ENCODE measurements around the gene ZSCAN31. TPM values are rescaled to one million over a fixed set of nuclear protein-coding genes. Genes with fewer than 3 reads are reported as not detected.
"Not testable (repeated sequence)": the region's sequence is repeated elsewhere in the genome, so short reads cannot be mapped to it uniquely, and the experiment has no call there.

Gene ZSCAN31
- total RNA-seq, 2 donors from 2014 or later = 0.70 to 1.7 TPM

- DNase-seq (ENCODE audit: low spot score in 2 of 2) (no peak), ATAC-seq (peak in 1 of 2 donors; percentile 66)
- Mint-ChIP-seq H3K36me3 (peaks cover 2 to 20% of the 10 kb centered on the region in 2 donors), H3K9me3 (peaks cover 0 to 25% of the 10 kb centered on the region in 2 donors), H3K27ac (no peak overlapping the region)
Observed at GRCh38 chr6:28336284-28337120, 554 bp upstream of the ZSCAN31 start.

- no peak for DNase-seq (ENCODE audit: low spot score in 2 of 2)
- no peak for ATAC-seq
- peaks cover 0 to 6% of the 10 kb centered on the region in 2 donors for H3K36me3 Mint-ChIP-seq
- peaks cover 0 to 20% of the 10 kb centered on the region in 2 donors for H3K9me3 Mint-ChIP-seq
- no peak overlapping the region for H3K27ac Mint-ChIP-seq
Observed at GRCh38 chr6:28335040-28335563, 846 bp downstream of the ZSCAN31 start.

GRCh38 chr6:28334286-28335039, 1.5 kb downstream of the ZSCAN31 start:
- DNase-seq (ENCODE audit: low spot score in 2 of 2) (no peak), ATAC-seq (no peak)
- peaks cover 0 to under 1% of the 10 kb centered on the region in 2 donors for H3K36me3 Mint-ChIP-seq
- H3K27ac Mint-ChIP-seq = no peak overlapping the region
- peaks cover 0 to 17% of the 10 kb centered on the region in 2 donors for H3K9me3 Mint-ChIP-seq

GRCh38 chr6:28333599-28334018, 2.3 kb downstream of the ZSCAN31 start:
- Mint-ChIP-seq H3K36me3 (peaks cover 9% of the 10 kb centered on the region in 2 donors), H3K27ac (no peak overlapping the region)
- no peak for DNase-seq (ENCODE audit: low spot score in 2 of 2)

GRCh38 chr6:28333047-28333446, 2.9 kb downstream of the ZSCAN31 start:
- no peak overlapping the region for H3K27ac Mint-ChIP-seq
- no peak for DNase-seq (ENCODE audit: low spot score in 2 of 2)
- no peak for ATAC-seq
- peaks cover 3 to 24% of the 10 kb centered on the region in 2 donors for H3K9me3 Mint-ChIP-seq
- H3K36me3 Mint-ChIP-seq = peaks cover 9 to 11% of the 10 kb centered on the region in 2 donors

More at GRCh38 chr6:28333599-28334018, 2.3 kb downstream of the ZSCAN31 start:
- peaks cover 3 to 24% of the 10 kb centered on the region in 2 donors for H3K9me3 Mint-ChIP-seq
- no peak for ATAC-seq

- no peak overlapping the region for H3K27ac Mint-ChIP-seq
- no peak for DNase-seq (ENCODE audit: low spot score in 2 of 2)
- ATAC-seq = no peak
- H3K36me3 Mint-ChIP-seq = peaks cover 28 to 35% of the 10 kb centered on the region in 2 donors
- H3K9me3 Mint-ChIP-seq = peaks cover 19 to 42% of the 10 kb centered on the region in 2 donors
Observed at GRCh38 chr6:28330041-28330440, 5.9 kb downstream of the ZSCAN31 start.

GRCh38 chr6:28326371-28326948, 9.5 kb downstream of the ZSCAN31 start:
- DNase-seq (ENCODE audit: low spot score in 2 of 2) (no peak), ATAC-seq (no peak)
- Mint-ChIP-seq H3K27ac (no peak overlapping the region), H3K36me3 (peaks cover 35 to 50% of the 10 kb centered on the region in 2 donors), H3K9me3 (peaks cover 19 to 46% of the 10 kb centered on the region in 2 donors)

- DNase-seq (ENCODE audit: low spot score in 2 of 2) = no peak
- no peak for ATAC-seq
- Mint-ChIP-seq H3K36me3 (peaks cover 29 to 44% of the 10 kb centered on the region in 2 donors), H3K9me3 (peaks cover 18 to 38% of the 10 kb centered on the region in 2 donors), H3K27ac (no peak overlapping the region)
Observed at GRCh38 chr6:28323813-28324424, 12.0 kb downstream of the ZSCAN31 start.

- ATAC-seq = no peak
- peaks cover 23 to 35% of the 10 kb centered on the region in 2 donors for H3K36me3 Mint-ChIP-seq
- H3K27ac Mint-ChIP-seq = no peak overlapping the region
Observed at GRCh38 chr6:28322661-28323060, 13.3 kb downstream of the ZSCAN31 start.

GRCh38 chr6:28317866-28318265, 18.1 kb downstream of the ZSCAN31 start:
- DNase-seq (ENCODE audit: low spot score in 2 of 2); H3K9me3 Mint-ChIP-seq; H3K27ac Mint-ChIP-seq; ATAC-seq; H3K36me3 Mint-ChIP-seq: not testable (repeated sequence)

More at GRCh38 chr6:28322661-28323060, 13.3 kb downstream of the ZSCAN31 start:
- no peak for DNase-seq (ENCODE audit: low spot score in 2 of 2)
- peaks cover 14 to 33% of the 10 kb centered on the region in 2 donors for H3K9me3 Mint-ChIP-seq

- DNase-seq (ENCODE audit: low spot score in 2 of 2) (no peak), ATAC-seq (no peak)
- no peak overlapping the region for H3K27ac Mint-ChIP-seq
- no peaks in the 10 kb centered on the region for H3K9me3 Mint-ChIP-seq
- H3K36me3 Mint-ChIP-seq = peaks cover 0 to 9% of the 10 kb centered on the region in 2 donors
Observed at GRCh38 chr6:28315628-28316027, 20.3 kb downstream of the ZSCAN31 start.

GRCh38 chr6:28312939-28313338, 23.0 kb downstream of the ZSCAN31 start:
- ATAC-seq (no peak), DNase-seq (ENCODE audit: low spot score in 2 of 2) (no peak)
- no peaks in the 10 kb centered on the region for H3K9me3 Mint-ChIP-seq
- no peak overlapping the region for H3K27ac Mint-ChIP-seq
- peaks cover 0 to 9% of the 10 kb centered on the region in 2 donors for H3K36me3 Mint-ChIP-seq

- ATAC-seq (no peak), DNase-seq (ENCODE audit: low spot score in 2 of 2) (no peak)
- Mint-ChIP-seq H3K9me3 (peaks cover 0 to 6% of the 10 kb centered on the region in 2 donors), H3K27ac (no peak overlapping the region), H3K36me3 (peaks cover 5 to 9% of the 10 kb centered on the region in 2 donors)
Observed at GRCh38 chr6:28311139-28311823, 24.7 kb downstream of the ZSCAN31 start.

GRCh38 chr6:28306363-28306762, 29.6 kb downstream of the ZSCAN31 start:
- H3K36me3 Mint-ChIP-seq = peaks cover 4 to 15% of the 10 kb centered on the region in 2 donors
- DNase-seq (ENCODE audit: low spot score in 2 of 2); ATAC-seq; H3K27ac Mint-ChIP-seq; H3K9me3 Mint-ChIP-seq: not testable (repeated sequence)

- Mint-ChIP-seq H3K9me3 (peaks cover 0 to 10% of the 10 kb centered on the region in 2 donors), H3K36me3 (peaks cover 5 to 20% of the 10 kb centered on the region in 2 donors), H3K27ac (peak overlapping the region; percentile 2 to 51)
- peak; percentile 28 to 64 for ATAC-seq
- no peak for DNase-seq (ENCODE audit: low spot score in 2 of 2)
Observed at GRCh38 chr6:28303570-28303969, 32.4 kb downstream of the ZSCAN31 start.
